GM21515 (cell line): ENCODE measurements around the gene KRT77.
"Not testable (repeated sequence)": the region's sequence is repeated elsewhere in the genome, so short reads cannot be mapped to it uniquely, and the experiment has no call there.

Source experiments
- ATAC-seq: cut with Tn5 transposase; IDR thresholded peaks from one replicate; pipeline ENCODE4 v1.9.1; 2021; ENCODE audit not compliant: unreplicated experiment

The KRT77 gene

DNA sequence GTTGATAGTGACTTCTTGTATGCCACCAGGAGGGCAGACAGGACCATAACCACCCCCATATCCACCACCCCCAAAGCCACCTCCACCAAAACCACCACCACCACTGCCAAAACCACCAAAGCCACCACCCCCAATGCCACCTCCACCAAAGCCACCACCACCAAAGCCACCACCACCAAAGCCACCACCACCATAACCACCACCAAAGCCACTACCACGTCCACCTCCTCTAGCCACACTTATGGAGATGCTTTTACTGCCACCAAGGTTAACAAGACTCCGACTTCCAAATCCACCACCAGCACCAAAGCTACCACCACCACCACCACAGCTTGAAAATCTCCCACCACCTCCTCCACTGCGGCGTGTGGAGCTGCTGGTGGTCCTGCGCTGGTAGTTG, 23.4 kb downstream of the KRT77 start:
- no peak for ATAC-seq

DNA sequence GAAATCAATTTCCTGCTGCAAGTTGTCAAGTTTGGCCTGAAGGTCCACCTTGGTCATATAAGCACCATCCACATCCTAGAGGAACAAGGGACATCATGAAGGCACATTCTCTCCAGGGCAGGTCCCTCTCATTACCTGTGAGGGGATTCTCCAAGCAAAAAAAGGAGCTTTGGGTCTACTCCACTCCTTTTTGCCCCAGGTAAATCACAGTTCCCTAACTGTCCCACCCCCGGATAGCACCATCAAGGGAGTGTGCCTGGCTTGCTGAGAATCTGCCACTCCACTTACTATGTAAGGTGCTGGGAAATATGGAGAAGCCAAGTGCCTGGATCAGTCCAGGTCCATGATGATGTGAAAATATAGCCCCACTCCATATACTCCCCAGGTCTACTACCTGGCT, 25.7 kb downstream of the KRT77 start:
- no peak for ATAC-seq

DNA sequence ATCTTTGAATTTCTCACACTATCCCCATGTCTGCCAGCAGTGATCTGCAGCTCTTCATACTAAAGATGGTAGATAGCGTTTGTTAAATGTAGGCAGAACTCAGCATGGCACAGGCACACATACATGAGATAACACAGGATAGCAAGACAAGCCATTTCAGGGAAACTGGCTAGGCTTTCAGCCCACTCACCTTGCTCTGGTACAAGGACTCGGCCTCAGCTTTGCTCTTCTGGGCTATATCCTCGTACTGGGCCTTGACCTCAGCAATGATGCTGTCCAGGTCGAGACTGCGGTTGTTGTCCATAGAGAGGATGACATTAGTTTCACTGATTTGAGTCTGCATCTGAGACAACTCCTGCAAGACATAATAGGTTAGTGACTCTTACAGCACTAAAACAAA, 26.2 kb downstream of the KRT77 start:
- ATAC-seq = no peak

DNA sequence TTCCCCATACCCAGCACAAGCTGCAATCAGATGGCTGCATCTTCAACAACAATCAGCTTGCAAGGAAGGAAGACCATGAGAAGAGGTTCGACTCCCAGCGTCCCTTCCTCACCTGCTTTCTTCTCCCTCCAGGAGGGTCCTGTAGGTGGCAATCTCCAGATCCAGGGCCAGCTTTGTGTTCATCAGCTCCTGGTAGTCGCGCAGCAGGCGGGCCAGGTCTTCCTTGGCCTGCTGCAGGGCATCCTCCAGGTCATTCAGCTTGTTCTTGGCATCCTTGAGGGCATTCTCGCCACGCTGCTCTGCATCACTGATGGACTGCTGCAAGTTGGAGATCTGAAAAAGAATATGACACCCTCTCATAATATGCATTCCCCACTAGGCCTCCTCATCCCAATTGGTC, 27.2 kb downstream of the KRT77 start:
- no peak for ATAC-seq

DNA sequence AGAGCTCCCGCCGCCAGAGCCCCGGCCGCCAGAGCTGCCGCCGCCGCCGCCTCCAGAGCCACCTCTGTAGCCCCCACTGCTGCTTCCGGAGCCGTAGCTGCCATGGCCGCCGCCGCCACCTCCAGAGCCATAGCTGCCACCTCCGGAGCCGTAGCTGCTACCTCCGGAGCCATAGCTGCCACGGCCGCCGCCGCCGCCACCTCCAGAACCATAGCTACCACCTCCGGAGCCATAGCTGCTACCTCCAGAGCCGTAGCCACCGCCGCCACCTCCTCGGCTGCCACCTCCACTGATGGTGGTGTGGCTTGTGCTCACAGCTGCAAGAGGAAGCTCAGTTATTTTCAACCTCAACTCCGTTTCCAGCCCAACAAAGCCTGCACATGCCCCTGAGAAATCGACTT, 28.0 kb downstream of the KRT77 start:
- no peak for ATAC-seq

DNA sequence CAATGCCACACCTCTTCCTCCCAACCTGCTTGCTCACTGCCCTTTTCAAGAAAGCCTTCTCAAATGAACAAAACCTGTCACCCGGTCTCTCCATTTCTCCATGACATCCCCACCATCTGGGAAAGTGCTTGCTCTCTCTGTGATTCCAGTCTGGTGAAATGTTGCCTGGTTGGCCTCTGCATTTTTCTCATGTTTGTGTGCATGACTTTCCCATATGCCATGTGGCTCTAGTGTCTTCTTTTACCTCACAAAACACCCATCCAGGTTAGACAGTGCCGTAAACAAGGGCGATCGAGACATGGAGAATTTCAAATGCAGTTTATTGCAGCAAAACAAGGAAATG, 28.9 kb downstream of the KRT77 start:
- ATAC-seq = no peak

DNA sequence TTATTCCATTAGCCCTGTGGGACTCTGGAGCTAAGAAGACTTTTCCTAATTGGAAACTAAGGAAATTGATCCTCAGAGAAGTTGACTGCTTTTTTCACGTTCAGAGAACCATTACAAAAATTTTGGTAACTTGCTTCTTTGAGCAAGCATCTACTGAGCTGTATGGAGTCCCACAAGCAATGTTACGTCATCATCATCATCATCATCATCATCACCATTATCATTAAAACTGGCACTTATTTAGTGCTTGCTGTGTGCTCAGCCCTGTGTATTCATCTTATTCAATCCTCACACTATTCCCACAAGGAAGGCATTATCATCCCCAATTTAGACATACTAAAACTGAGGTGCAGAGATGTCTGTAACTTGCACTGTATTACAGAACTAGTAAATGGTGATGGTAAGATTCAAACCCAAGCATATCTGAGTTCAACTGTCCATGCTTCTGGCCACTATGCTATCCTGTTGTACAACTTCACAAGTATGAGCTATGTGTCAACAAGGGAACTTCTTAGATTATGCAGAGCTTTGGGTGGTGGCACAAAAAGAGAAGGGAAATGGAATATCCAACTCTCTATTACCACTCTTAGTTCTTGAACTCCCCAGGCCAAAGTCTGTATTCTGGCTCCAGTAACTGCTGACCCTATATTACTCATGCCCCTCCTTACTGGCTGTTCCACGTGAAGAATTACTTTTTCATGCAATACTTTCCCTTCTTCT, 29.5 kb downstream of the KRT77 start:
- no peak for ATAC-seq

DNA sequence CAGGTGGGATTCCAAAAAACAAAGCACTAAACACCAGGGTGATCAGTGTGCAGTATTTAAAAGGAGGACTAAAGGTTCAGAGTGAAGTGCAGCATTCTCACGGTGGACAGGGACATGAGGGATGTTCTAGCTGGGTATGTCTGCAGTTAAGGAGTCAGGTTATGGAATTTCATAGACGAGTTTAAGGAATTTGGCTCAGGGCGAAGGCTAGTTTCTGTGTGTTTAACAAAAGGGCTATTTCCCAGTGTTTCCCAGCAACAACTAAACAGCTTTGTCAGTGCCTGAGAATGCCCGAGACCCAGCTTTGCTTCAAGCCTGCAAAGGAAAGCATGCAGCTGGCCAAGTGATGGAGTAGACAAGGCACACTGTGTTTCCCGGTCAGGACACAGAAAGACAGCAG, 30.1 kb downstream of the KRT77 start:
- ATAC-seq = no peak

DNA sequence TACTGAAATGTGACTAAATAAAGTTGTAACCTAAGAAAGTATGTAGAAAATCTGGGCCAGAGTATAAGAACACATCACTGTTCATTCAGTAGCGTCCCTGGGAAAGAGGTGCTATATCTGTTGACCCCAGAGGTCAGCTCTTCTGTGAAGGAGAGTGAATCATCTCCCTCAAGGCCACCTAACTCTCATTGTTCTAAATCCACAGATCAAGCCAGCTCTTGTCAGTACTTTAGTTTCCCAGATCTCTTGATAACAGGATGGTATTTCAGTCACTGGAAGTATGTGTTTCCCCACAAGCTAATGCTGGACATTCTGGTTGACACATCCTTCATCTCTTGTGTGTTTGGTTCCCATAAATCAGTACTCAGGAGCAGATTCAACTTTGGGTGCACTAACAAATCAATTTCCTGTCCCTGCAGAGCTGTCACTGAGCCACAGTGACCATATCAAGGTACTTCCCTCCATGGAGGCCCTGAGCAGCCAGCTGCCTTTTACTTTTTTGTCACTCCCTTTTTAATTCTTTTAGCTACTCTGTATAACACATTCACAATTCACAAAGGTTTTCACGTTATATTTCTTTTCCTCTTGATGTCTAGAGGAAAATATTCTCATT, 30.9 kb downstream of the KRT77 start:
- no peak for ATAC-seq

DNA sequence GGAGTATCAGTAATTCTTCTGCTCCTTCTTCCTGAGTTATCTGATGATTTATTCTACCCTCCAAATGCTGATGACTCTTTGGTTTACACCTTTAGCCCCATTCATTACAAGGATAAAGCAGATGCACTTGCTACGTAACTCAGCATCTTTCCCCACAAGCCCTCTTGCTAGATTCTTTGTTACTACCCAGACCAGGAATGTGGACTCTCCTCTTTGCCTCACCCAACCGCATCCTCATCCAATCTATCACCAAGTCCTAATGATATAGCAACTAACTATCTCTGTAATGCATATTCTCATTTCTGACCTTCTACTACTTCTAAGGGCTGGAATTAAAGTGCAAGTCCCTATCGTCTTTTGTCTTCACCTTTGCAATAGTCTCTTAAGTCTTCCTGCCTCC, 32.4 kb downstream of the KRT77 start:
- ATAC-seq = no peak

DNA sequence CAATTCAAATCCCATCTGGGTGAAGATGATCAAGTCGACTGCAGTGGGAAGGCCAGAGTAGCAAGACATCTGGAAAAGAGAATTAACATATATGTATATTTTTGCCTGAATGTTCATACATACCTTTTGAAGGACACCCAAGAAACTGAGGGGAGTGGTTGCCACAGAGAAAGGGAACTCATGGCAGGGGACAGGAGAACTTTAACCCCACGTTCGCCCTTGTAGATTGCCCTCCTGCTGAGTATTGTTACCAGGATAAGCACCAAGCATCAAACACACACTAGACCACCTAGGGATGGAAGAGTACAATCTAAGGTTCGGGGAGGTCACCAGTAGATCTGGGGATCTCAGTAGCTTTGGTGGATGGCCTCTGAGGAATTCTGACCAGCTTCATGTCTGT, 32.8 kb downstream of the KRT77 start:
- no peak for ATAC-seq

DNA sequence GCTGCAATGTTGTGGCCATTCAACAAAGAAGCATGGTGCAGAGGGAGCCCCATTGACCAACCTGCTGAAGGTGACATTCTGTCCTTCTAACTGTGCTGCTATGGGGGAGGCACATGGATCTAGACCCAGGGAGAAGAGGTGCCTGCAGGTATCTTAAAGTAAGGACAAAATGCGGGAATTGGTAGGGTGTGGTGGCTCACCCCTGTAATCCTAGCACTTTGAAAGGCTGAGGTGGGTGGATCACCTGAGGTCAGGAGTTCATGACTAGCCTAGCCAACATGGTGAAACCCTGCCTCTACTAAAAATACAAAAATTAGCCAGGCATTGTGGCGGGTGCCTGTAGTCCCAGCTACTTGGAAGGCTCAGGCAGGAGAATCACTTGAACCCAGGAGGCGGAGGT, 33.4 kb downstream of the KRT77 start:
- ATAC-seq = not testable (repeated sequence)

DNA sequence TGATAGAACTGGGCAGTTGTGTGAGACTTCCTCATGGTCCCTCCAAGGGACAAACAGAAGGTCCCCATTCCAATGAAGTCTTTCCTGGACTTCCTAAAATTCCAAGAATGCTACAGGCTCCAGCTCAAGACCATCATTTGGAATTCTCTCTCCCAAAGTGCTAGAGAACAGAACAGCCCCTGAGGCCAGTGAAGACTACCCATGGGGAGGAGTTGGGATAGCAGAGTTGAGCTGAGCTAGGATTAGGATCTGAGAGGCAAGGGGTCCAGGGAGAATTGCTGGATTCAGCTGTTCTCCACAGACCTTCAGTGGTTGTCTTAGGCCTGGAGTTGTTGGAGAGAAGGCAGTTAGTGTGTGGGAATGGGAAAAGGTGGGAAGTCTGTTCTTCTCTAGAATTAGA, 33.9 kb downstream of the KRT77 start:
- ATAC-seq = no peak

DNA sequence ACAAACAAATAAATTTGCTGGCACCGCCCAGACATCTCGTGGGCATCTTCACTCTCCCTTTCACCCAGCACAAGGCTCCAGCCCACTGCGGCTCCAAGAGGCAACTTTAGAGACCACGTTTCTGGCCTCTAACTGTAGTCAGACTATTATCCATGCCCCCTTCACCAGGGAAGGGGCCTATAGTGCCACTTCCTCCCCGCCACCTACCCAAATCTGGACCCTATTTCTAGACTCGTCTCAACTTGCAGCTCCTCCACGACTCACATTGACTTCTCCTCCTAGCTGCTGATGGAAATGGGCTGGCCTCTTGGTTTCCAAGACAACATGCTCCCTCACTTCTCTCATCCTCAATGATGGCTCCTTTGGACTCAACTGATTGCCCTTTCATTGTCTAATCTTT, 35.4 kb downstream of the KRT77 start:
- ATAC-seq = no peak

DNA sequence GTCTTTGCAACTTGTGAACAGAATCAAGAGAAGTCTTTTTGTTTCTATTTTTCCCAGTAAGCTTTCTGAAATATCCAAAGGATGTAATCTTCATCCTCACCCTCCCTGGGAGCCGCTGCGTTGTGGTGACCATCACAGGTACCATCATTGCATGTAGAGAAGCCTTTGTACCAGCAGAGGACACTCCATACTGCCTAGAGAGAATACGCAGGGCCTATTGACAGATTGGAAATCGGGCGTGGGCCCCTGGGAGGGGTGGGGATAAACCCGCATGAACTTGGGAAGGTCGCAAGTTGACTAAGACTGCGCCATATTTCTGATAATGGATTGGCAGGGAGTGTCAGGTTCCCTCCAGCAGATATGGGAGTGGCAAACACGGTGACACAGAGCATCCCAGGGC, 35.8 kb downstream of the KRT77 start:
- ATAC-seq = no peak

DNA sequence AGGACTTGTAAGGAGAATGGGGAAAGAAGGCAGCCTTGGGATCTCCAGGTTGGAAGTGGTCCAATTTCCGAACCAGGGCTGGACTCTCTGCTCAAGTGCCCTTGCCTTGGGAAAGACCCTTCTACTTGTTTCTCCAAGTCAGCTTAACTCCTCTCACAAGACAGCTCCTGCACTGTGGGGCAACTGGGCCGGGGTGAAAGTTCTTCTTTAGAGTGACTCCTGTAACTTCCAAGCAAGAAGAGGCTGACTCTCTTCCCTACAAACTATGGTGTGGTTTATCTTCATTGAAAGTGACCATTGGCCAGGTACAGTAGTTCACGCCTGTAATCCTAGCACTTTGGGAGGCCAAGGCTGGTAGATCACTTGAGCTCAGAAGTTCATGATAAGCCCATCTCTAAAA, 36.9 kb downstream of the KRT77 start:
- no peak for ATAC-seq

DNA sequence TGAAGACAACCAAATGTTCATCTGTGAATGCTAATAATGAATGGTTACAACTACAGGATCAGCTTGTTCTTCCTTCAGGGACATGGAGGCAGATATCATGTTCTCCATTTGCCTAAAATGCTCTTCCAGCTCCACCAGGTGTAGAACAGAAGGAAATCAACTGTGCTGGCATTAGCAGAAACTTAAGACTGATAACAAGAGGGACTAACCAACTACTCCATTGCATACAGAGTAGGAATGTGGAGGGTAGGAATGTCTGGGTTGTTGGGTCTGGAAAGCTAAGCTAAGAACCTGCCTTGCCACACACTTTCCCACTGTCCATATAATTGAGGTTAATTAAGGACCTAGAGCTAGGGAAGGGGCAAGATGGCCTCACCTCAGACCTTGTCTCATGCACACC, 39.9 kb downstream of the KRT77 start:
- no peak for ATAC-seq

DNA sequence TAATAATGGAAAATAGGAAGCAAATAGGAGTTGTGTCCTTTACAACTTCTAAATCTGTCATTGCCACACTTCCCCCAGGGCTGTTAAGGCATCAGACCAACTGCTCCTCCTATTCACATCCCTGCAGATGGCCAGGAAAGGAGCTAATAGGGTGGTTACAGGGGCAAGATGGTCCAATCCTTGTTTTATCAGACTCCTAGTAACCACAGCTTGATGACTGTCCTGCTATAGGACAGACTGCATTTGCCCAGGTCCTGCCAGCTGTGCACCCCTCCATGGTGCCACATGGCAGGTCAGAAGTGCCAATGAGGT, 40.5 kb downstream of the KRT77 start:
- ATAC-seq = no peak

DNA sequence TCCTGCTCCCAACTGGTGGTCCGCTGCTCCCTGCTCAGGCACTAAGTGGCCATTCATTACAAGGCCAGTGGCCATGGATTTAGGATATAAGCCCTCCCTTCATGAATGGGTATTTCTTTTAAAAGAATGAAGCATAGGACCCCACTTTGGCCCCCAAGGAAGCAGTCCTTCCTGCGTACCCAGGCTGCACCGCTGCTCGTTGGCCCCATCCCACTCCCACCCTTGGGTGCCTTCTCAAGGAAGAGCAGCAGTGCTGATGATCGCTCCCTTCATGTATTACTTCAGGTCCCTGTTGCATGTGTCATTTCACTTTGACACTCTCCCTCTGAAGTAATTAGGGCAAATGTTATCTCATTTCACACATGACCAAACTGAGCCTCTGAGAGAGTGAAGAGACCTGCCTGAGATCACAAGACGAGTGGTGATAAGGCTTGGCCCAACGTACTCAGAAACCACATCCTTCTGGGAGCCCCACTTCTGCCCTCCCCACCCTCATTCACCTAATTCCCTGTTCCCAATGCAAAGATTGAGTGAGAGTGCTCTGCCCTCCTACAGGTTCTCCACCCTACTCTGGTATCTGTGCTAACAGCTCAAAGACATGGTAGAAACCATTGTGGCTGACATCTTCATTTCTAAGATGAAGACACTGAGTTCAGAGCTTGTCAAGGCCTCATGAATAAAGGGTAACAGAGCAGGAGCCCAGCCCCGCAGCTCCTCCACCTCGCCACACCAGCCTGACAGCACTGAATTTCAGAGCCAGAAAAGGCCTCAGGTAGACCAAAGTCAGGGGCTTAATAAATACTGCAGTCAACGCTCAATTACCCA, 41.0 kb downstream of the KRT77 start:
- no peak for ATAC-seq

DNA sequence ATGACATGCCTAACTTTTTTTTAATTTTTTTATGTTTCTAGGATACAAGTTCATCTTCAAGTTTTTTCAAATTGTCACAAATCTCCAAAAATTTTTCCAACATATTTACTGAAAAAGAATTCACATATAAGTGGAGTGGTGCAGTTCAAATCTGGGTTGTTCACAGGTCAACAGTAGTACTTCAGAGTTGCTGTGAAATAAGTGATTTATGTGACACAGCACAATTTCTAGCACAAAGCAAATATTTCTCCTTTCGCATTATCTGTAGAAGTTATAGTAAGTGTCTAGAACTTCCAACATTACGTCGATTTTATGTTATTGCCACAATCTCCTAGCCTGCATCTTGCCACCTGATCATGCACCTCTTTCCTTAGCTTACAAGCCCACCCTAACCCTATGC, 41.7 kb downstream of the KRT77 start:
- ATAC-seq = no peak

DNA sequence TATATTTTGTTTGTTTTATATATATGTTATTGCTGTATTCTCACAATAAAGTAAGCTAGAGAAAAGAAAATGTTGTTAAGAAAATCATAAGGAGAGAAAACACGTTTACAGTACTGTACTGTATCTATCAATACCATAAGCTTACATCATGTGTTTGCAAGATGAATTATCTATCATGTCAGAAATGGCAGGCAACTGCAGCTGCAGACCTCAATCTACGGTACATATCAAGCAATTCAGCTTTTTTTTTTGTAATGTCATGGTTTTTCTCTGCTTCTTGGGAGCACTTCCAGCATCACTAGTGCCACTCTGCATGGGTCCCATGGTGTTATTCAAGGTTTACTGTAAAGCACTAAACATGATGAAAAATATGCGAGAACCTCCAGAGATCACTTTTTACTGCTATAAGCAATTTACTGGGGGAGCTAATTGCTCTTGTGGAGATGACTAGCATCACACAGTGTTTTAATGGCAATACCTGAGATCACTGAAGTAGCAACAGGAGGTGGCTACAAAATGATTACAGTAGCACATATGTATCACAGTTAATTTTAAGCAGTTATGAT, 42.3 kb downstream of the KRT77 start:
- no peak for ATAC-seq

DNA sequence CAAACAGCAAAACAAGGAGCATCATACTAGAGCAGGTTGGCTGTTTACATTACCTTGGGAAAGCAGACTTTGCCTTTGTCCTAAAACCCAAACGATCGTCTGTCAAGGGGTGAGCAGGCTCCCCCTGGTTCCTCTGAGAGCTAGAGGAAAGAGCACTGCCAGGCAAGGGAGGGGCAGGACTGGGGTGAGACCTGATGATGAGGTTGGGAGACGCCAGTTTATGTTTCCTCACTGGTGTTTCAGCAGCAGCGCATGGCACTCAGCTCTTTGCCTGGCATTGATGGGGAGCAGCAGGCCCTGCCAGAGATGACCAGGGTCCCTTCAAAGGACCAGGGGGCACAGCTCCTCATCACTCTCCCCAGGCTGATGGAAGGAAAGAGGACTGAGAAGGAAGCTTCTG, 43.4 kb downstream of the KRT77 start:
- no peak for ATAC-seq
